HCT116 (cell line): ENCODE data around the gene MTURN.

Source experiments
- EZH2 ChIP-seq: fragments of 200-600 bp; sonication (generic); IDR thresholded peaks from 2 replicates; pipeline ENCODE4 v1.6.1; 2017; ENCODE audit warnings: antibody characterized with exemption, mixed run types
- FOSL1 ChIP-seq: IDR thresholded peaks from 2 replicates; pipeline ENCODE4 v1.6.1; 2012; ENCODE audit warnings: low read depth
- MAX ChIP-seq: IDR thresholded peaks from 2 replicates; pipeline ENCODE4 v1.6.1; 2012
- POLR2A ChIP-seq: IDR thresholded peaks from 2 replicates; pipeline ENCODE4 v1.7.0; 2011; ENCODE audit warnings: borderline replicate concordance; ENCODE audit not compliant: insufficient read depth, insufficient read length; ENCODE audit errors: extremely low read depth
- ZBTB33 ChIP-seq: IDR thresholded peaks from 2 replicates; pipeline ENCODE4 v1.6.1; 2011; ENCODE audit warnings: mild to moderate bottlenecking, low read length, moderate library complexity; ENCODE audit not compliant: insufficient replicate concordance; ENCODE audit errors: extremely low read depth
- TF ChIP-seq, protein P1 (sequence below), 3 experiments: fragments of 200-600 bp in 1 of 3; sonication (generic) in 1 of 3; IDR thresholded peaks in 2 of 3; conservative IDR thresholded peaks in 1 of 3; 2 replicates each; pipeline ENCODE4 v1.5.1; 2012 to 2017; ENCODE audit warnings: low read depth in 2 of 3, low read length in 2 of 3, antibody characterized with exemption in 1 of 3, borderline replicate concordance in 1 of 3, control low read depth in 1 of 3, mild to moderate bottlenecking in 1 of 3, mixed read lengths in 1 of 3, mixed run types in 1 of 3, moderate library complexity in 1 of 3; ENCODE audit not compliant: insufficient read depth in 1 of 3

DNA sequence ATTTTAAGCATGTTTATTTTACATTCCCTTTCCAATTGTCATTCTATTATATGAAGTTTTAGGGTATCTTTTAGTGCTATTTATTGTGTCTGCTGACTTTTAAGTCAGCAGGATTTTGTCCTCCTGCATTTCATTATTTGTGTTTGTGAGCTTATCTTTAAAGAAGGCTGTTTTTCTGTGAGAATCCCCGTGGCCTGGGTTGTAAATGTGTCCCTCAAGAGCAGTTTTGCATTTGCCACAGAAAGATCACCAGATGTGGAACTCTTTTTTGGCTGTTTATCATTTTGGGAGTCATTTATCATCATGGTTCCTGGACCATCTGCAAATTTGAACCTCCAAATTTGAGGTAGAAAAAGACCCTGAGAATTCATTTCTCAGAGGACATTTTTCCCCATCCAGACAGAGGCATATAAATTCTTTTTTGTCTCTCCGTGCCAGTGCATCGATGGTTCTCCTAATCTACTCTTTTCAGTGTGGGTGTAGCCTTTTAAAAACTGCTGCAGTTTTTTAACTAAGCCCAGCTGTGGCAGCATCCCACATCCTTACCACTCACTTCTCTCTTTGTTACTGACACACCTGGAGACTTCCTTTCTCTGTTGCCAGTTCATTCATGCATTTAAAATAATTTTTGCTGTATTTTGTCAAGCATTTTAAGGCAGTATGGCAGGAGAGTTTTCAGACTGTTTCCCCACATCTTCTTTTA is 20.1 kb upstream of the MTURN start:
- TF ChIP-seq EZH2, result no peak
- no peak for TF ChIP-seq FOSL1
- TF ChIP-seq, protein P1, sequence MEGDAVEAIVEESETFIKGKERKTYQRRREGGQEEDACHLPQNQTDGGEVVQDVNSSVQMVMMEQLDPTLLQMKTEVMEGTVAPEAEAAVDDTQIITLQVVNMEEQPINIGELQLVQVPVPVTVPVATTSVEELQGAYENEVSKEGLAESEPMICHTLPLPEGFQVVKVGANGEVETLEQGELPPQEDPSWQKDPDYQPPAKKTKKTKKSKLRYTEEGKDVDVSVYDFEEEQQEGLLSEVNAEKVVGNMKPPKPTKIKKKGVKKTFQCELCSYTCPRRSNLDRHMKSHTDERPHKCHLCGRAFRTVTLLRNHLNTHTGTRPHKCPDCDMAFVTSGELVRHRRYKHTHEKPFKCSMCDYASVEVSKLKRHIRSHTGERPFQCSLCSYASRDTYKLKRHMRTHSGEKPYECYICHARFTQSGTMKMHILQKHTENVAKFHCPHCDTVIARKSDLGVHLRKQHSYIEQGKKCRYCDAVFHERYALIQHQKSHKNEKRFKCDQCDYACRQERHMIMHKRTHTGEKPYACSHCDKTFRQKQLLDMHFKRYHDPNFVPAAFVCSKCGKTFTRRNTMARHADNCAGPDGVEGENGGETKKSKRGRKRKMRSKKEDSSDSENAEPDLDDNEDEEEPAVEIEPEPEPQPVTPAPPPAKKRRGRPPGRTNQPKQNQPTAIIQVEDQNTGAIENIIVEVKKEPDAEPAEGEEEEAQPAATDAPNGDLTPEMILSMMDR (IDR thresholded peaks at IDR 0.05 in 2 of 3, conservative IDR thresholded peaks at IDR 0.05 in 1 of 3; ENCODE audit: borderline replicate concordance in 1 of 3, insufficient read depth in 1 of 3, low read depth in 2 of 3, low read length in 2 of 3), result no peak
- TF ChIP-seq POLR2A, result no peak
- no peak for TF ChIP-seq MAX
- no peak for TF ChIP-seq ZBTB33
